HG02571 (cell line): ENCODE results near the gene DOCK1.

ENCODE experiments used
- ATAC-seq: cut with Tn5 transposase; IDR thresholded peaks from one replicate; pipeline ENCODE4 v1.9.1; 2021; ENCODE audit warnings: mild to moderate bottlenecking, moderate library complexity; ENCODE audit not compliant: unreplicated experiment

Gene DOCK1

DNA sequence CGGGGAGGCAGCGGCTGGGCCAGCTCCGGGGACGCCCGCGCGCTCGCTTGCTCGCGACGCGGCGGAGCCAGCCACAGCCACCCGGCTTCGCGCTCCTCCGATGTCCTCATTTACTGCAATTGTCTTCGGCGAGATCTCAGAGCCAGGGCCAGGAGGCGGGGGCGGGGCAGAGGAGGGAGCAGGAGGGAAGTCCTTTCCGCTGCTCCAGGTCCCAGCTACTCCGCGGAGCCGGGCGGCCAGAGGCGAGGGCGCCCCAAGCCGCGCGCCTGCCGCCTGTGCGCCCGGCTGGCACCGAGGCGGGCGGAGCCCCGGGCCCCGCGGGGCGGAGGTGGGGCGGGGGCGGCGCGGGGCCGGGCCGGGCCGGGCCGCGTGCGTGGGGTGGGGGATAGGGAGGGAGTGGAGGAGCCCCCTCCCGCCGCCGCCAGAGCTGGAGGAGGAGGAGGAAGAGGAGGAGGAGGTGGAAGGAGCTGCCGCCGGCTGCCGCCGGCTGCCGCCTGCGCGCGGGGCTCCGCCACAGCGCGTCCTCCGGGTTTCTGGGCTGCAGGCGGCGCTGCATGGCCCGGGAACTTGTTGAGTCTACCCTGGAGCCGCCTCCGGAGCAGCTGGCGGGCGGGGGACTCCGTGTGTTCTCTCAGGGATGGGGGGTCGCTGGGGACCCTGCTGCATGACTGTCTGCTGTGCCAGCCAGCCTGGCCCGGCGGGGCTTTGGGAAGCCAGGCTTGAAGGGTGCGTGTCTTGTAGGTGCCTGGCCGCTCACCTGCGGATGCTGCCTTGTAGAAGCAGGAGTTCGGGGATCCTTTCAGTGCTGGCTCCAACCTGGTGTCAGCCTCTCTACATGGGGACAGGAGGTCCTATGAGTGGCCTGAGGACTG, 291.3 kb downstream of the DOCK1 start, which contains the start of gene INSYN2A:
TSS of gene INSYN2A (minus strand) at position 310 of the 872 bp plus-strand sequence. CDS start 20,196 bp downstream, outside the sequence.
- no peak for ATAC-seq

- ATAC-seq: no peak
Measured at GRCh38 chr10:127197154-127197432, 291.9 kb downstream of the DOCK1 start.

GRCh38 chr10:127198307-127198706, 293.1 kb downstream of the DOCK1 start:
- ATAC-seq: no peak

DNA sequence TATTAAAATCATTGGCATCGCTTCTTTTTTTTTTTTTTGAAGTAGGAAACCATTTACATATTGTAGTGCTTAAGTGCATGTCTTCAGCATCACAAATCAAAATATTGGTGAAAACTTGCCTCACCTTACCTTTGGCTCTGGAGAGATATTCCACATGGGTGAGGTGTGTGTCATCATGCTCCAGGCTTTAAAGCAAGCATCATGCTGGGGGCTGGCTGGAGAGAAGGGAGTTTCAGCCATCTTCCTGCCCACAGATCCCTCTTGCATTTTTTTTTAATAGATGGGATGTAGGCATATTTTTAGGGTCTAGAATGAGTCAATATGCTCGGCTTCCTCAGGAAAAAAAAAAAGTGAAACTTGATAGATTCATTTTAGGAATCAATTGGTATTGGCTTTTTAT, 293.5 kb downstream of the DOCK1 start:
- ATAC-seq: no peak

- no peak for ATAC-seq
Measured at GRCh38 chr10:127200646-127201045, 295.4 kb downstream of the DOCK1 start.

GRCh38 chr10:127203067-127203466, 297.8 kb downstream of the DOCK1 start:
- ATAC-seq: no peak

DNA sequence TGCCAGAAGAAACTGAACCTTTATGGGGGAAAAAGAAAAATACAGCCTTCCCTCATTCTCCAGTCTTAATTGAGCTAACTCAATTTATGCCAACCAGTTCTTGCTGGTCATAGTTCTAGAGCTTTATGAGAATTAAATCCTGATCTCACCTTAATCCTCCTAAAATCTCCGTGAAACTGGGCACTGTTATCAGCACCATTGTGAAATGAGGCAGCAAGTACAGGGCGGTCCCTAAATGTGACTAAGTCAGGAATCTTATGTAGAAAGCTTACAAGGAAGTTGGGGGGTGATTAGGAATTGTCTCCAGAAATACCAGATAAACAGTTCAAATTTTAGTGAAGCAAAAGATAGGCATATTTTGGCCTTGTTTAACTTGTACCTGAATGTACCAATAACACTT, 301.9 kb downstream of the DOCK1 start:
- ATAC-seq: no peak

- ATAC-seq: no peak
Measured at GRCh38 chr10:127210936-127211466, 305.8 kb downstream of the DOCK1 start.

GRCh38 chr10:127215866-127216265, 310.6 kb downstream of the DOCK1 start:
- no peak for ATAC-seq

DNA sequence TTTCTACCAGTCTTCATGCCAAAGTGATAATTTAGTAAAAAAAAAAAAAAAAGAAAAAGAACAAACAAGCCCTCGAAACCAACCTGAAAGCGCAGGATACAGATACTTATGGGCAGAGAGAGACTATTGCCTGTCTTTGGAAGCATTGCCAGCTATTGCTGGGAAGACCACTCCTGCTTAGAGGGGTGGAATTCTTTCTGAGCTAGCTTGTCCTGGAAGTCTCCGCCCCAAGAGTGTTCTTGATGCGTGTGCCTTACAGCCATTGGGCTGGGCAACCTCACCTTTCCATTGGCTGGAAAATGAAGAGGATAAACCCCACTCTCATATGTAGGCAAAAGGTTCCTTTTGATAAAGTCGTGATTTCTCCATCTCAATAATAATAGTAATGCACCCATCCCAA, 311.0 kb downstream of the DOCK1 start:
- ATAC-seq: no peak

DNA sequence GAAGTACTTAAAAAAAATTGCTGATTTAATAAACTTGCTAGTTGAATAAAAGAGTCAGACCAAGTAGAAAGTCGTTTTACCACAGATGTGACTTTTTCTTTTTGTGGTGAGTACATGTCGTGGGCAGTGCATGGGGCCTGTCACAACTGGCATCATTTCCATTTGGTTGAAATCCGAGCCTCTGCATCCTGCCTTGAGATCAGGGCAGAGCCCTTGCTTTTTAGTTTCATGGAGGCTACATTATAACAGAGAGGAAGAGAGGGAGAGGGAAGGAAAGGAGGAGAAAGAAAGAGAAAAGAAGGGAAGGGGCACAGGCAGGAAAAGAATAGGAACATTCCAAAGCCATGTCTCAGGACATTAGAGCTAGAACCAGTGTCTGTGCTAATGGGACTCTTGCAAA, 311.6 kb downstream of the DOCK1 start:
- no peak for ATAC-seq

GRCh38 chr10:127218658-127219057, 313.4 kb downstream of the DOCK1 start:
- ATAC-seq: no peak

DNA sequence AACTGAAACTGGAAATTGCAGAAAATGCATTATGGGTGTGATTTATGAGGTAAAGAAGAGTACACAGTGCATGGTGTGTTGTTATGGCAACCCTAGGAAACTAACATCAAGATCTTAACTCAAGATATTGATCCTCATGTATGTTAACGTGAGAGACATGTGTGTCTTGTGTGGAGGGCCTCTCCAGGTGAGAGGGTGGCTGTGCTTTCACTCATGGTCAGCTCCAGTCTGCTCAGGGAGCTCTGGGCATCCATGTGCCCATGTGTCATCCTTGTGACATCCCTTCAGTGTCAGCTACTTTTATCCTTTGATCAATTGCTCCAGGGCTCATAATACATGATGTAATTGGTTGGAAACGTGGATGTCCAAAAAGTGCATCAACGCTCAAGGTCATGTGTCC, 316.1 kb downstream of the DOCK1 start:
- ATAC-seq: no peak

- ATAC-seq: no peak
Measured at GRCh38 chr10:127227027-127227426, 321.8 kb downstream of the DOCK1 start.

- no peak for ATAC-seq
Measured at GRCh38 chr10:127227663-127228062, 322.4 kb downstream of the DOCK1 start.

GRCh38 chr10:127228195-127228787, 323.1 kb downstream of the DOCK1 start:
- ATAC-seq: no peak

- ATAC-seq: no peak
Measured at GRCh38 chr10:127234306-127234800, 329.1 kb downstream of the DOCK1 start.

DNA sequence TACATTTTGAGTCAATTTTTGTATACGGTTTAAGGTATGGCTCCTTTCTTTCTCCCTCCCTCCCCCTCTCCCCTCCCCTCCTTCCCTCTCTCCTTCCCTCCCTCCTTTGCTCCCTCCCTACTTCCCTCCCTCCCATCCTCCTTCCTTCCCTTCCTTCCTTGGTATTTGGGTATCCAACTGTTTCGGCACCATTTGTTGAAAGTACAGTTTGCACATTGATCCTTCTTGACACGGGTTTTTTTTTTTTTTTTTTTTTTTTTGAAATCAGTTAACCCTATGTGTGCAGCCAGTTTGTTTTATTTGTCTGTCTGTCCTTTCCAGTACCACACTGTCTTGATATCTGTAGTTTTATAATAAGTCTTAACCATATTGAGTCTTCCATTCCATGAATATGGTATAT, 331.0 kb downstream of the DOCK1 start:
- no peak for ATAC-seq

- ATAC-seq: no peak
Measured at GRCh38 chr10:127242914-127243313, 337.7 kb downstream of the DOCK1 start.

DNA sequence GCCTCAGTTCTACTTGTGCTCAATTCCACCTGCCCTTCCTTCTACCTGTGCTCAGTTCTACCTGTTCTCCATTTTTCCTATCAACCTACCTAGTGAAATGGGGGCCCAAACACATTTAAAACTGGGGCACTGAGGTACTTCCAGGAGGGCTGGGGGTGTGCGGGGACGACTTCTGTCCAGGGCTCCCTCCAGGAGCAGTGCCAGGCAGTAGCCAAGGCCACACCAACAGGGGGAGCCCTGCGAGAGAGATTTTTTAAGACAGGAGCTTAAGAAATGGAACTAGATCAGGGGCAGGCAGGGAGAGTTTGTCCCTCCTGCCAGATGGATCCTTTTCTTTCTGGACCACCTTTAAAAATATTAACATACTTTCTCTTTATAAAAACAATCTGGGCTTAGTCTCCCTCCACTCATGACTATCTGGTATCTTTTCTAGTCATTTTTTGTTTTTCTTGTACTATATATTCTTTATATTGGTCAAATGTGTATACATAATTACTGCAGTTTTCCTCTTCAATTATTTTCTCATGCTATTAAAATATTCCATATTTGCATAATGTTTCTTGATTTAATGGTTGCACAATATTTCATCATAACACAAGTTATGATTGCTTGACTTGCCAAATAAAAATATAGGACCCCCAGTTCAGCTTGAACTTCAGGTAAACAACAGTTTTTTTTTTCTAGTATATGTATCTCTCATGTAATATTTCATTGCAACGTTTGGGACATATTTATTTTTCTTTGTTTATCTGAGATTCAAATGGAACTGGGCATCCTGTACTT, 338.5 kb downstream of the DOCK1 start:
- no peak for ATAC-seq

DNA sequence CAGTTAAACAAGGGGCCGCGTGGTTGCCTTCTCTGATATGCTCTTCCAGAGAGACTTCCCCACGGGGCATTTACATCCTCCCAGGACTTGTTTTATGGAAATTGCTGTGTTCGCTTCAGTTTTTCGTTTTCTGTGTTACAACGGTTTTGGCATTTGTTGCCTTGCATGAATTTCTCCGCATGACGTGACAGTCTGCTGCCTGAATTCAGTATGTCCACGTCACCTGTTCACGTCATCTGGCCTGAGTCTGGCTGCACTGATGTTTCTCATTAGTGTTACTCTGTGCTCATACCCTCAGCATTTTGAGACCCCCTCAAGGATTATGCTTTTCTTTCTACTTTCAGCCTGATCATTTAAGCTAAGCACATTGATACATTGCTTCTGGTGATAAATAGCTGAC, 340.2 kb downstream of the DOCK1 start:
- ATAC-seq: no peak
